HCT116 (cell line): ENCODE data around the gene MYRF. TPM values are rescaled to one million over a fixed set of nuclear protein-coding genes. Genes with fewer than 3 reads are reported as not detected.
A peak's percentile ranks its signal among the peaks of the same experiment; 100 is the strongest.

ENCODE experiments used
- ATAC-seq: fragments of 200-7000 bp; cut with Tn5 transposase; 2 replicates; pipeline ENCODE4 v1.9.1; 2020; ENCODE audit warnings: mild to moderate bottlenecking, moderate library complexity
- BruUV-seq: library from RNA; stranded (reverse); fragments of 400-500 nt; replicated peaks from 2 replicates; lab custom pipeline; 2021; lab: Mats Ljungman, UMichigan
- CTCF ChIA-PET: fragments of 300-600 bp; sonication (Branson Sonifier 250); formaldehyde crosslinking; loops from one replicate; lab custom pipeline; 2021; ENCODE audit warnings: antibody characterized with exemption; lab: Charles Lee
- POLR2A ChIA-PET: fragments of 300-600, 350-600 bp; sonication (Branson Sonifier 250); formaldehyde crosslinking; loops from one replicate; lab custom pipeline; 2021; ENCODE audit warnings: antibody characterized with exemption; lab: Charles Lee
- RAD21 ChIA-PET, 2 experiments: fragments of 300-600 bp; sonication (Branson Sonifier 250); formaldehyde crosslinking; loops; one replicate each; lab custom pipeline; 2023; ENCODE audit warnings: low total read pairs in 2 of 2; ENCODE audit not compliant: uncharacterized antibody in 2 of 2, unreplicated experiment in 2 of 2, low non-redundant PET in 1 of 2; lab: Charles Lee
- DNase-seq: peaks from one replicate; pipeline ENCODE4 v3.0.0-alpha.2; 2010; ENCODE audit warnings: low read depth, low spot score
- H2AFZ ChIP-seq: fragments of 200-600 bp; shearing (Covaris generic), sonication (generic); 2 replicates; pipeline ENCODE4 v1.6.1; 2017; ENCODE audit warnings: low read depth, mixed run types, mixed read lengths, antibody characterized with exemption, low read length; ENCODE audit not compliant: poor library complexity, severe bottlenecking
- H3K27ac ChIP-seq: 2 replicates; pipeline ENCODE4 v1.5.1; 2012; ENCODE audit warnings: low read depth, low read length
- H3K27me3 ChIP-seq: fragments of 200-600 bp; sonication (generic); 2 replicates; pipeline ENCODE4 v1.6.1; 2016; ENCODE audit warnings: mixed run types, low read length, mixed read lengths; ENCODE audit not compliant: insufficient read depth
- H3K36me3 ChIP-seq, 2 experiments: fragments of 200-500 bp in 1 of 2; fragments of 200-600 bp in 1 of 2; sonication (Bioruptor generic) in 1 of 2; sonication (generic) in 1 of 2; 2 replicates each; pipeline versions ENCODE4 v1.5.1 to v1.6.1; 2014 to 2016; ENCODE audit warnings: low read length in 2 of 2, inconsistent platforms in 1 of 2, mixed read lengths in 1 of 2, mixed run types in 1 of 2; ENCODE audit not compliant: insufficient read depth in 2 of 2, control insufficient read depth in 1 of 2
- H3K4me1 ChIP-seq, 2 experiments: fragments of 200-600 bp in 1 of 2; sonication (generic) in 1 of 2; 2 replicates each; pipeline versions ENCODE4 v1.5.1 to v1.6.1; 2012 to 2017; ENCODE audit warnings: low read length in 2 of 2, inconsistent platforms in 1 of 2, mild to moderate bottlenecking in 1 of 2, mixed read lengths in 1 of 2, mixed run types in 1 of 2, moderate library complexity in 1 of 2; ENCODE audit not compliant: insufficient read depth in 2 of 2, control insufficient read depth in 1 of 2
- H3K4me2 ChIP-seq: fragments of 200-600 bp; sonication (generic); 2 replicates; pipeline ENCODE4 v1.6.1; 2017; ENCODE audit warnings: mixed run types, low read length, mixed read lengths
- H3K4me3 ChIP-seq, 2 experiments: fragments of 200-600 bp in 1 of 2; sonication (generic) in 1 of 2; replicated peaks in 1 of 2; 2 replicates each; pipeline ENCODE4 v1.5.1; 2011 to 2016; ENCODE audit warnings: low read length in 2 of 2, control low read depth in 1 of 2, low read depth in 1 of 2, mild to moderate bottlenecking in 1 of 2, mixed read lengths in 1 of 2, mixed run types in 1 of 2
- H3K79me2 ChIP-seq: fragments of 200-600 bp; sonication (generic); 2 replicates; pipeline ENCODE4 v1.6.1; 2017; ENCODE audit warnings: mild to moderate bottlenecking, mixed run types, low read length, moderate library complexity, mixed read lengths; ENCODE audit not compliant: insufficient read depth
- H3K9ac ChIP-seq: fragments of 200-600 bp; sonication (generic); 2 replicates; pipeline ENCODE4 v1.6.1; 2016; ENCODE audit warnings: low read length, mixed read lengths
- H3K9me2 ChIP-seq: fragments of 200-600 bp; sonication (generic), shearing (Covaris generic); 2 replicates; pipeline ENCODE4 v1.6.1; 2017; ENCODE audit warnings: mixed run types, mild to moderate bottlenecking, moderate library complexity; ENCODE audit not compliant: insufficient read depth
- H3K9me3 ChIP-seq, 2 experiments: fragments of 200-500 bp in 1 of 2; fragments of 200-600 bp in 1 of 2; sonication (Bioruptor generic) in 1 of 2; sonication (generic) in 1 of 2; 2 replicates each; pipeline ENCODE4 v1.6.1; 2014 to 2017; ENCODE audit warnings: low read length in 2 of 2, mixed read lengths in 2 of 2, inconsistent platforms in 1 of 2, low read depth in 1 of 2, mild to moderate bottlenecking in 1 of 2, mixed run types in 1 of 2, moderate library complexity in 1 of 2; ENCODE audit not compliant: control insufficient read depth in 1 of 2, insufficient read depth in 1 of 2
- H4K20me1 ChIP-seq: fragments of 200-600 bp; sonication (generic), shearing (Covaris generic); 2 replicates; pipeline ENCODE4 v1.6.1; 2017; ENCODE audit warnings: mixed run types, mild to moderate bottlenecking, moderate library complexity; ENCODE audit not compliant: insufficient read depth
- ELF1 ChIP-seq: IDR thresholded peaks from 2 replicates; pipeline ENCODE4 v1.6.1; 2012; ENCODE audit warnings: low read depth, borderline replicate concordance
- EZH2phosphoT487 ChIP-seq: fragments of 200-600 bp; IDR thresholded peaks from 2 replicates; pipeline ENCODE4 v1.6.1; 2018; ENCODE audit warnings: antibody characterized with exemption, borderline replicate concordance
- POLR2AphosphoS5 ChIP-seq: IDR thresholded peaks from 2 replicates; pipeline ENCODE4 v1.6.1; 2011; ENCODE audit warnings: mild to moderate bottlenecking, low read depth, low read length, moderate library complexity
- RAD21 ChIP-seq: IDR thresholded peaks from 2 replicates; pipeline ENCODE4 v1.6.1; 2012; ENCODE audit warnings: low read depth, mild to moderate bottlenecking
- intact Hi-C: fragments of 100-400 bp; cut with micrococcal nuclease; formaldehyde crosslinking; loops from 2 replicates; pipeline ENCODE4 v1.10.0; 2022
- total RNA-seq: library from RNA; stranded (reverse); gene quantifications from one replicate; pipeline ENCODE4 v1.2.1, GENCODE V29; 2021; ENCODE audit not compliant: unreplicated experiment
- TF ChIP-seq, protein P1 (sequence below), 3 experiments: fragments of 200-600 bp in 1 of 3; sonication (generic) in 1 of 3; IDR thresholded peaks in 2 of 3; conservative IDR thresholded peaks in 1 of 3; 2 replicates each; pipeline ENCODE4 v1.5.1; 2012 to 2017; ENCODE audit warnings: low read depth in 2 of 3, low read length in 2 of 3, antibody characterized with exemption in 1 of 3, borderline replicate concordance in 1 of 3, control low read depth in 1 of 3, mild to moderate bottlenecking in 1 of 3, mixed read lengths in 1 of 3, mixed run types in 1 of 3, moderate library complexity in 1 of 3; ENCODE audit not compliant: insufficient read depth in 1 of 3

The MYRF gene
- total RNA-seq, 1 experiment from 2014 or later = 52.3 TPM

DNA sequence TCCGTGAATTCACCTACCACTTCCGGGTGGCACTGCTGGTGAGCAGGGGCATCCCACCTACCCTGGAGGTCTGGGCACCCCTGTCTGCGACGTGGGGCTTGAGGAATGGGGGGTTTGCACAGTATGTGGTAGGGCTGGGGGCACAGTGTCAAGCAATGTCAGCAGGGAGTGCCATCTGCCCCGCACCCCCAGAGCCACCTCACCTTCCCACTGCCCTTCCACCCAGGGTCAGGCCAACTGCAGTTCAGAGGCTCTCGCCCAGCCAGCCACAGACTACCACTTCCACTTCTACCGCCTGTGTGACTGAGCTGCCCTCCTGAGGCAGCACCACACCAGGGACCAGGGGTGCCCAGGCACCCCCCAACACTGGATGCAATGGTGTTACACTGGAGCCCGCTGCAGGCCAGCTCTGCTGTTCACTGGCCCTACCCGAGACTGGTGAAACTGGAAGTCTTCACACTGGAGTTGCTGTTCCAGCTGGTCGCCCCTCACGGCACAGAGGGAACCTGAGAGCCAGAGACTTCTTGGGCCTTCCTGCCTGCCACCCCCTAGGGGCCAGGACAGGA lies 33.5 kb downstream of the MYRF start:
- ChIA-PET RAD21 (no interaction called here), POLR2A (no interaction called here), CTCF (interaction anchor here (1.5 kb wide), 1 partner anchor 11 kb away, joined by 5 read pairs; no protein-coding TSS in a partner anchor)
- Histone ChIP-seq H3K9me2 (no peaks in the 10 kb centered on the region), H3K27ac (no peak overlapping the region), H3K9ac (no peak overlapping the region), H3K4me2 (no peak overlapping the region), H3K4me1 (no peaks in the 10 kb centered on the region), H3K27me3 (no peaks in the 10 kb centered on the region), H3K4me3 (no peak overlapping the region), H3K79me2 (peaks cover 9% of the 10 kb centered on the region), H3K9me3 (no peaks in the 10 kb centered on the region), H4K20me1 (no peaks in the 10 kb centered on the region), H2AFZ (no peak overlapping the region), H3K36me3 (peaks cover 21 to 49% of the 10 kb centered on the region in 2 experiments; a peak in 3 of 4 replicates)
- DNase-seq = no peak
- BruUV-seq = no TSS peak
- TF ChIP-seq ELF1 (no peak), POLR2AphosphoS5 (0 out of 2 replicates have a peak, but pooled peaks have one; percentile 5)
- intact Hi-C loops = no loop called here
- ATAC-seq = no peak

DNA sequence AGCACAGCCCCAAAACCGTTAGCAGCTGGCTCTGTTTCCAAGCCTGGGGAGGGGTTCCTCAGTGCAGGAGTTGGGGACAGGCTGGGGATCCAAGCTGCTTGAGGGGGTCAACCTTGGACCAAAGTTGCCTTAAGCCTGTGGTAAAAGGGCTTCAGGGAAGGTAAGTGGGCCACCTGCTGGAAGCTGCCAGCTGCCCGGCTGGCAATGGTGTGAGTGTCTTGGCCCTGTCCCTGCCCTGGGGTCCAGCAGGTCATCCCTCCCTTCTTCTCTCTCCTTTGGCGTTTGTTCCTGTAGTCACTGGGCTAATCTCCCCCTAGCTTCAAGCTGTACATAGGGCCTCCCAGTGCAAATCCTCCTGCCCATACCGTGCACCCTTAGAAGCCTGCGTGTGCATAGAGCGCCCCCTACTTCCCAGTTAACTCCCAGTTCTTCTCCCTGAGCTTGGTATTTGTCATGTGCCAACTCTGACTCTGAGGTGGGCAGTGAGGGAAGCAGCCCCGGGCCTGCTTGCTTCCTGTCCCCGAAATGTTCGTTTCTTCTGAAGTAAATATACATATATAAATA lies 35.6 kb downstream of the MYRF start:
- Histone ChIP-seq H3K36me3 (peaks cover 18 to 41% of the 10 kb centered on the region in 2 experiments; a peak in 3 of 4 replicates), H3K4me2 (no peak overlapping the region), H3K9me3 (no peaks in the 10 kb centered on the region), H3K4me3 (no peak overlapping the region), H3K4me1 (peaks cover 2 to 6% of the 10 kb centered on the region in 2 experiments; a peak in 2 of 4 replicates), H2AFZ (no peak overlapping the region), H3K9me2 (no peaks in the 10 kb centered on the region), H3K27ac (no peak overlapping the region), H3K27me3 (no peaks in the 10 kb centered on the region), H3K79me2 (peaks cover 28% of the 10 kb centered on the region), H4K20me1 (no peaks in the 10 kb centered on the region), H3K9ac (no peak overlapping the region)
- intact Hi-C loops = loop anchor here (2.0 kb wide), 1 partner anchor 41 kb away; no protein-coding TSS in a partner anchor
- no TSS peak for BruUV-seq
- POLR2A ChIA-PET = interaction anchor here (0.6 to 1.3 kb wide), 3 partner anchors 27 to 179 kb away, joined by 4 to 5 read pairs (median 5); partner anchors contain the start of gene FTH1
- peak; percentile 51 for ATAC-seq
- CTCF ChIA-PET = interaction anchor here (0.7 to 1.9 kb wide), 10 partner anchors 9 to 54 kb away, joined by 3 to 20 read pairs (median 4); partner anchors contain the start of gene FADS1
- TF ChIP-seq POLR2AphosphoS5 (peak; percentile 48; the same call in 1 of the 2 replicates), EZH2phosphoT487 (no peak), RAD21 (peak; percentile 74)
- TF ChIP-seq, protein P1, sequence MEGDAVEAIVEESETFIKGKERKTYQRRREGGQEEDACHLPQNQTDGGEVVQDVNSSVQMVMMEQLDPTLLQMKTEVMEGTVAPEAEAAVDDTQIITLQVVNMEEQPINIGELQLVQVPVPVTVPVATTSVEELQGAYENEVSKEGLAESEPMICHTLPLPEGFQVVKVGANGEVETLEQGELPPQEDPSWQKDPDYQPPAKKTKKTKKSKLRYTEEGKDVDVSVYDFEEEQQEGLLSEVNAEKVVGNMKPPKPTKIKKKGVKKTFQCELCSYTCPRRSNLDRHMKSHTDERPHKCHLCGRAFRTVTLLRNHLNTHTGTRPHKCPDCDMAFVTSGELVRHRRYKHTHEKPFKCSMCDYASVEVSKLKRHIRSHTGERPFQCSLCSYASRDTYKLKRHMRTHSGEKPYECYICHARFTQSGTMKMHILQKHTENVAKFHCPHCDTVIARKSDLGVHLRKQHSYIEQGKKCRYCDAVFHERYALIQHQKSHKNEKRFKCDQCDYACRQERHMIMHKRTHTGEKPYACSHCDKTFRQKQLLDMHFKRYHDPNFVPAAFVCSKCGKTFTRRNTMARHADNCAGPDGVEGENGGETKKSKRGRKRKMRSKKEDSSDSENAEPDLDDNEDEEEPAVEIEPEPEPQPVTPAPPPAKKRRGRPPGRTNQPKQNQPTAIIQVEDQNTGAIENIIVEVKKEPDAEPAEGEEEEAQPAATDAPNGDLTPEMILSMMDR (IDR thresholded peaks at IDR 0.05 in 2 of 3, conservative IDR thresholded peaks at IDR 0.05 in 1 of 3; ENCODE audit: borderline replicate concordance in 1 of 3, insufficient read depth in 1 of 3, low read depth in 2 of 3, low read length in 2 of 3) = peak; percentile 77 to 97 (median 82)
- DNase-seq = peak; percentile 48
- RAD21 ChIA-PET = interaction anchor here (0.6 to 1.4 kb wide), 4 partner anchors 40 to 320 kb away, joined by 3 to 5 read pairs (median 4); no protein-coding TSS in a partner anchor
